GM18502 (cell line): Measurements from ENCODE around the gene ERLIN1.

Experiments used
- ATAC-seq: cut with Tn5 transposase; IDR thresholded peaks from one replicate; pipeline ENCODE4 v1.9.1; 2021; ENCODE audit warnings: mild to moderate bottlenecking; ENCODE audit not compliant: unreplicated experiment, poor library complexity

The ERLIN1 gene

GRCh38 chr10:100185364-100186252, at the start of gene ERLIN1:
Gene ERLIN1 (minus strand): TSS chr10:100186029. CDS start chr10:100185626, 403 bp downstream.
- ATAC-seq, result peak; percentile 85

- ATAC-seq, result no peak
Observed at GRCh38 chr10:100232101-100232500, 46.3 kb upstream of the ERLIN1 start.

GRCh38 chr10:100229819-100230422, 44.1 kb upstream of the ERLIN1 start:
- ATAC-seq, result no peak

GRCh38 chr10:100223879-100224278, 38.0 kb upstream of the ERLIN1 start:
- no peak for ATAC-seq

- ATAC-seq, result no peak
Observed at GRCh38 chr10:100222529-100222928, 36.7 kb upstream of the ERLIN1 start.

GRCh38 chr10:100216006-100216405, 30.2 kb upstream of the ERLIN1 start:
- no peak for ATAC-seq

- no peak for ATAC-seq
Observed at GRCh38 chr10:100209303-100209702, 23.5 kb upstream of the ERLIN1 start.

- ATAC-seq, result no peak
Observed at GRCh38 chr10:100208276-100208675, 22.4 kb upstream of the ERLIN1 start.

GRCh38 chr10:100204370-100204769, 18.5 kb upstream of the ERLIN1 start:
- ATAC-seq, result no peak

- ATAC-seq, result no peak
Observed at GRCh38 chr10:100201549-100201948, 15.7 kb upstream of the ERLIN1 start.

- ATAC-seq, result no peak
Observed at GRCh38 chr10:100194711-100195110, 8.9 kb upstream of the ERLIN1 start.

- no peak for ATAC-seq
Observed at GRCh38 chr10:100192350-100192749, 6.5 kb upstream of the ERLIN1 start.

GRCh38 chr10:100186253-100187212, 704 bp upstream of the ERLIN1 start:
- peak; percentile 61 for ATAC-seq

- no peak for ATAC-seq
Observed at GRCh38 chr10:100184840-100185239, 989 bp downstream of the ERLIN1 start.

- ATAC-seq, result no peak
Observed at GRCh38 chr10:100184426-100184825, 1.4 kb downstream of the ERLIN1 start.

GRCh38 chr10:100183481-100183880, 2.3 kb downstream of the ERLIN1 start:
- ATAC-seq, result no peak

GRCh38 chr10:100182908-100183307, 2.9 kb downstream of the ERLIN1 start:
- ATAC-seq, result no peak

- ATAC-seq, result no peak
Observed at GRCh38 chr10:100182281-100182680, 3.5 kb downstream of the ERLIN1 start.

- ATAC-seq, result no peak
Observed at GRCh38 chr10:100175875-100176274, 10.0 kb downstream of the ERLIN1 start.
